Bronchial epithelial cell (primary cell): ENCODE data around the gene NDUFS1. TPM values are rescaled to one million over a fixed set of nuclear protein-coding genes. Genes with fewer than 3 reads are reported as not detected.
A peak's percentile ranks its signal among the peaks of the same experiment; 100 is the strongest.

ENCODE experiments used
- DNase-seq: peaks from one replicate; pipeline ENCODE4 v3.0.0-alpha.2; 2010; ENCODE audit warnings: low read depth
- FAIRE-seq: peaks from 2 replicates; lab custom pipeline; 2011; peaks lifted over from hg19 to GRCh38; lab: Jason Lieb, UNC
- H3K27me3 ChIP-seq: 2 replicates; pipeline ENCODE4 v1.5.1; 2011; ENCODE audit warnings: low read length; ENCODE audit not compliant: control insufficient read depth, insufficient read depth
- H3K36me3 ChIP-seq: 2 replicates; pipeline ENCODE4 v1.5.1; 2011; ENCODE audit warnings: low read length; ENCODE audit not compliant: control insufficient read depth, insufficient read depth
- H3K4me3 ChIP-seq: 2 replicates; pipeline ENCODE4 v1.5.1; 2011; ENCODE audit warnings: mild to moderate bottlenecking, low read depth, low read length, control low read depth
- CTCF ChIP-seq: IDR thresholded peaks from 2 replicates; pipeline ENCODE4 v1.5.1; 2011; ENCODE audit warnings: mild to moderate bottlenecking, moderate library complexity, low read length, control low read depth, inconsistent platforms; ENCODE audit not compliant: insufficient read depth, severe bottlenecking
- total RNA-seq: library from RNA; depleted of rRNA; stranded (reverse); fragments of >200 nt; gene quantifications from 2 replicates; pipeline ENCODE4 v1.2.1, GENCODE V29; 2014

NDUFS1 gene
- total RNA-seq, 1 donor from 2014 or later, result 103 TPM

DNA sequence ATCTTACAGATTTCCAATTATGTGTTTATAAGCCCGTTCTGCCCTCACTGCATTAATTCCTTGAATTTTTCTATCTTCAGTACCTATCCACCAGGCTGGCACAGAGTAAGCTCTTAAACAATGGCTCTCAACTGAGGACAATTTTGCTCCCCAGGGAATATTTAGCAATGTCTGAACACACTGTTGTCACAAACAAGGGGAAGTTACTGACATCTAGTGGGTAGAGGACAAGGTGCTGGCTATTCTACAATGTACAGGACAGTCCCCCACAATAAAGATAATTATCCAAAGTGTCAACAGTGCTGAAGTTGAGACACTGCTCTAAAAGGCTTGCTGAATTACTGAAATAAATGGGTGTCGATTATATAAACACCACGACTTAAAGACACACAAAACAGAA, 5.0 kb downstream of the NDUFS1 start:
- Histone ChIP-seq H3K27me3 (no peaks in the 10 kb centered on the region), H3K36me3 (peaks cover 1% of the 10 kb centered on the region), H3K4me3 (no peak overlapping the region)
- DNase-seq, result no peak
- peak; percentile 10 for TF ChIP-seq CTCF
- FAIRE-seq, result no peak

GRCh38 chr2:206150631-206151030, 8.6 kb downstream of the NDUFS1 start:
- DNase-seq, result no peak
- no peak for TF ChIP-seq CTCF
- FAIRE-seq, result no peak
- peaks cover 3% of the 10 kb centered on the region for H3K36me3 ChIP-seq
- H3K27me3 ChIP-seq, result no peaks in the 10 kb centered on the region
- H3K4me3 ChIP-seq, result no peak overlapping the region

DNA sequence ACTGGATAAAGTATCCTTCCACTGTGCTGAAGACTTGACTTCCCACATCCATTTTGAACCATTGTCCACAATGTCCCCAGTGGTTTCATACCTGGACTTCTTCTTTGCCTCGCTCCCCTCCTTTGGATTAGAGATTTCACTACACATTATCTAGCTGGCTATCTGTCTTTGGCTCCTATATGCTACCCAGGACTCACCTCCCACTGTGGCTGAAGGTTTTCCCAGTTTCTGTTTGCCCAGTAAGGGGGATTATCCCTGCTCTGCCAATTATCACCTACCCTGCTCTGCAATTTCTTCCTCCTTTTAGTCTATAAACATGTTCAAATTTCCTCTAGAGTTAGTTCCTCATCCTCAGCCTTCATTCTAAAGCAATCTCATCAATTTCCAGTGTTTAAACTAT, 9.1 kb downstream of the NDUFS1 start:
- Histone ChIP-seq H3K36me3 (peaks cover 3% of the 10 kb centered on the region), H3K27me3 (no peaks in the 10 kb centered on the region), H3K4me3 (no peak overlapping the region)
- no peak for FAIRE-seq
- no peak for TF ChIP-seq CTCF
- no peak for DNase-seq

GRCh38 chr2:206149330-206149729, 9.9 kb downstream of the NDUFS1 start:
- DNase-seq, result no peak
- Histone ChIP-seq H3K27me3 (no peaks in the 10 kb centered on the region), H3K4me3 (no peak overlapping the region), H3K36me3 (peaks cover 3% of the 10 kb centered on the region)
- FAIRE-seq, result no peak
- TF ChIP-seq CTCF, result no peak

- no peak for TF ChIP-seq CTCF
Measured at GRCh38 chr2:206145665-206146064, 13.6 kb downstream of the NDUFS1 start.

GRCh38 chr2:206144383-206144782, 14.9 kb downstream of the NDUFS1 start:
- Histone ChIP-seq H3K27me3 (no peaks in the 10 kb centered on the region), H3K4me3 (no peak overlapping the region), H3K36me3 (peaks cover 4% of the 10 kb centered on the region)
- DNase-seq (no peak), FAIRE-seq (no peak)
- TF ChIP-seq CTCF, result no peak

More at GRCh38 chr2:206145665-206146064, 13.6 kb downstream of the NDUFS1 start:
- no peak for DNase-seq
- no peak for FAIRE-seq
- Histone ChIP-seq H3K36me3 (peaks cover 2% of the 10 kb centered on the region), H3K27me3 (no peaks in the 10 kb centered on the region), H3K4me3 (no peak overlapping the region)
